ENCODE measurements around the gene TOX2. TPM values are rescaled to one million over a fixed set of nuclear protein-coding genes. Genes with fewer than 3 reads are reported as not detected.

TOX2 gene
- total RNA-seq, 4 donors from 2014 or later, result 3.4 to 7.7 (median 5.2) TPM

GRCh38 chr20:44021186-44021585 lies 106.5 kb downstream of the TOX2 start:
- H3K4me1 ChIP-seq, result peaks cover 0 to 5% of the 10 kb centered on the region in 2 donors
- H3K9me3 ChIP-seq, result no peaks in the 10 kb centered on the region
- H3K27me3 ChIP-seq, result no peaks in the 10 kb centered on the region
- intact Hi-C loops (cut with DNase I), result no loop called here
- TF ChIP-seq CTCF (IDR thresholded peaks at IDR 0.05), result no peak
- no peak for TF ChIP-seq POLR2A (IDR thresholded peaks at IDR 0.05)
- no peak for DNase-seq
- no peak overlapping the region for H3K4me3 ChIP-seq (replicated peaks in 1 of 3)
- WGBS, 2 donors, result 92 to 96% methylated on average over 6 of the region's 6 CpGs
- no peaks in the 10 kb centered on the region for H3K36me3 ChIP-seq
- H3K27ac ChIP-seq, result no peak overlapping the region

GRCh38 chr20:44021900-44022299 lies 107.2 kb downstream of the TOX2 start:
- TF ChIP-seq CTCF (IDR thresholded peaks at IDR 0.05), result no peak
- no peak for TF ChIP-seq POLR2A (IDR thresholded peaks at IDR 0.05)
- Histone ChIP-seq H3K4me1 (peaks cover 0 to 5% of the 10 kb centered on the region in 2 donors), H3K4me3 (replicated peaks in 1 of 3) (no peak overlapping the region), H3K9me3 (no peaks in the 10 kb centered on the region), H3K27ac (no peak overlapping the region), H3K36me3 (no peaks in the 10 kb centered on the region), H3K27me3 (no peaks in the 10 kb centered on the region)
- DNase-seq, result no peak
- 76 to 97% methylated on average over 10 of the region's 10 CpGs for WGBS, 2 donors
- intact Hi-C loops (cut with DNase I), result no loop called here

GRCh38 chr20:44022464-44022863 lies 107.8 kb downstream of the TOX2 start:
- H3K27me3 ChIP-seq, result no peaks in the 10 kb centered on the region
- H3K4me3 ChIP-seq (replicated peaks in 1 of 3), result no peak overlapping the region
- DNase-seq, result no peak
- no peaks in the 10 kb centered on the region for H3K36me3 ChIP-seq
- peaks cover 0 to 5% of the 10 kb centered on the region in 2 donors for H3K4me1 ChIP-seq
- WGBS, 2 donors, result 77 to 92% methylated on average over 2 of the region's 2 CpGs
- H3K9me3 ChIP-seq, result no peaks in the 10 kb centered on the region
- no peak for TF ChIP-seq POLR2A (IDR thresholded peaks at IDR 0.05)
- no peak for TF ChIP-seq CTCF (IDR thresholded peaks at IDR 0.05)
- H3K27ac ChIP-seq, result no peak overlapping the region
- intact Hi-C loops (cut with DNase I), result no loop called here

GRCh38 chr20:44023515-44024371 lies 109.1 kb downstream of the TOX2 start:
- 88 to 93% methylated on average over 7 to 10 of the region's 10 CpGs for WGBS, 2 donors
- TF ChIP-seq POLR2A (IDR thresholded peaks at IDR 0.05) (no peak), CTCF (IDR thresholded peaks at IDR 0.05) (no peak)
- Histone ChIP-seq H3K4me3 (replicated peaks in 1 of 3) (no peak overlapping the region), H3K4me1 (no peaks in the 10 kb centered on the region), H3K27ac (no peak overlapping the region), H3K27me3 (no peaks in the 10 kb centered on the region), H3K9me3 (no peaks in the 10 kb centered on the region), H3K36me3 (no peaks in the 10 kb centered on the region)
- no peak for DNase-seq
- intact Hi-C loops (cut with DNase I), result no loop called here

GRCh38 chr20:44024820-44025580 lies 110.3 kb downstream of the TOX2 start:
- no peak for DNase-seq
- intact Hi-C loops (cut with DNase I), result no loop called here
- no peak overlapping the region for H3K27ac ChIP-seq
- no peak overlapping the region for H3K4me3 ChIP-seq (replicated peaks in 1 of 3)
- H3K9me3 ChIP-seq, result no peaks in the 10 kb centered on the region
- 71 to 84% methylated on average over 6 to 7 of the region's 7 CpGs for WGBS, 2 donors
- no peaks in the 10 kb centered on the region for H3K4me1 ChIP-seq
- H3K36me3 ChIP-seq, result no peaks in the 10 kb centered on the region
- TF ChIP-seq CTCF (IDR thresholded peaks at IDR 0.05) (no peak), POLR2A (IDR thresholded peaks at IDR 0.05) (no peak)
- H3K27me3 ChIP-seq, result no peaks in the 10 kb centered on the region

All from thyroid gland (tissue), 4 donors.